SKM-1 (cell line): ENCODE results near the gene CCDC120.

Source experiments
- DNase-seq: peaks from one replicate; lab custom pipeline; 2025; ENCODE audit not compliant: unreplicated experiment; lab: John Stamatoyannopoulos, UW

Gene CCDC120

GRCh38 chrX:49058794-49059193 is at the start of gene CCDC120:
CCDC120 (plus strand) TSS chrX:49058999; CDS start chrX:49062042, 3,043 bp downstream.
- no peak for DNase-seq

- no peak for DNase-seq
Observed at GRCh38 chrX:49019050-49019449, 39.7 kb upstream of the CCDC120 start.

- no peak for DNase-seq
Observed at GRCh38 chrX:49019599-49020249, 39.1 kb upstream of the CCDC120 start.

GRCh38 chrX:49029876-49030275 is 28.9 kb upstream of the CCDC120 start:
- no peak for DNase-seq

GRCh38 chrX:49030283-49030682 is 28.5 kb upstream of the CCDC120 start:
- DNase-seq: no peak

GRCh38 chrX:49037883-49038475 is 20.8 kb upstream of the CCDC120 start:
- no peak for DNase-seq

GRCh38 chrX:49039598-49040375 is 19.0 kb upstream of the CCDC120 start:
- peak; percentile 70 for DNase-seq

- DNase-seq: no peak
Observed at GRCh38 chrX:49040376-49040955, 18.3 kb upstream of the CCDC120 start.

GRCh38 chrX:49041744-49042580 is 16.8 kb upstream of the CCDC120 start:
- no peak for DNase-seq

- no peak for DNase-seq
Observed at GRCh38 chrX:49042581-49043219, 16.1 kb upstream of the CCDC120 start.

- peak; percentile 87 for DNase-seq
Observed at GRCh38 chrX:49043220-49043986, 15.4 kb upstream of the CCDC120 start, which contains the start of gene TFE3. TFE3 (minus strand) TSS chrX:49043357; CDS start chrX:49043226, 131 bp downstream.

- DNase-seq: no peak
Observed at GRCh38 chrX:49043987-49044281, 14.9 kb upstream of the CCDC120 start.

GRCh38 chrX:49053223-49054072 is 5.4 kb upstream of the CCDC120 start:
- peak; percentile 11 for DNase-seq

- DNase-seq: no peak
Observed at GRCh38 chrX:49054073-49054762, 4.6 kb upstream of the CCDC120 start.

GRCh38 chrX:49059201-49059600 is 402 bp downstream of the CCDC120 start:
- no peak for DNase-seq

- DNase-seq: no peak
Observed at GRCh38 chrX:49059681-49060085, 884 bp downstream of the CCDC120 start.

- no peak for DNase-seq
Observed at GRCh38 chrX:49060914-49061313, 2.1 kb downstream of the CCDC120 start.

GRCh38 chrX:49061490-49061889 is 2.7 kb downstream of the CCDC120 start:
- DNase-seq: no peak
